ENCODE data around the gene IL9R. TPM values are rescaled to one million over a fixed set of nuclear protein-coding genes. Genes with fewer than 3 reads are reported as not detected.
A peak's percentile ranks its signal among the peaks of the same experiment; 100 is the strongest.
"Not testable (repeated sequence)": the region's sequence is repeated elsewhere in the genome, so short reads cannot be mapped to it uniquely, and the experiment has no call there.

Gene IL9R
- total and polyA plus RNA-seq, 9 of the 15 experiments (the other 6 are each of a cell fraction or from before 2014, with no cell fraction given), result 0.58 to 2.7 (median 1.6) TPM

DNA sequence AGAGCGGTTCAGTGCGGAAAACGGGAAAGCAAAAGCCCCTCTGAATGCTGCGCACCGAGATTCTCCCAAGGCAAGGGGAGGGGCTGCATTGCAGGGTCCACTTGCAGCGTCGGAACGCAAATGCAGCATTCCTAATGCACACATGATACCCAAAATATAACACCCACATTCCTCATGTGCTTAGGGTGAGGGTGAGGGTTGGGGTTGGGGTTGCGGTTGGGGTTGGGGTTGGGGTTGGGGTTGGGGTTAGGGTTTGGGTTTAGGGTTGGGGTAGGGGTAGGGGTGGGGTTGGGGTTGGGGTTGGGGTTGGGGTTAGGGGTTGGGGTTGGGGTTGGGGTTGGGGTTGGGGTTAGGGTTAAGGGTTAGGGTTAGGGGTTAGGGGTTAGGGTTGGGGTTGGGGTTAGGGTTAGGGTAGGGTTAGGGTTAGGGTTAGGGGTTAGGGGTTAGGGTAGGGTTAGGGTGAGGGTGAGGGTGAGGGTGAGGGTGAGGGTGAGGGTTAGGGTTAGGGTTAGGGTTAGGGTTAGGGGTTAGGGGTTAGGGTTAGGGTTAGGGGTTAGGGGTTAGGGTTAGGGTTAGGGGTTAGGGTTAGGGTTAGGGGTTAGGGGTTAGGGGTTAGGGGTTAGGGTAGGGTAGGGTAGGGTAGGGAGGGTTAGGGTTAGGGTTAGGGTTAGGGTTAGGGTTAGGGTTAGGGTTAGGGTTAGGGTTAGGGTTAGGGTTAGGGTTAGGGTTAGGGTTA lies 32.4 kb downstream of the IL9R start:
- H3K27me3 ChIP-seq (ENCODE audit: control insufficient read depth in 2 of 2, insufficient read depth in 2 of 2, low read length in 2 of 2); H3K9me3 ChIP-seq (replicated peaks; ENCODE audit: control insufficient read depth, insufficient read depth, low read depth, low read length); ATAC-seq; H3K4me3 ChIP-seq; H3K79me2 ChIP-seq (ENCODE audit: control insufficient read depth, insufficient read depth, low read length); H2AFZ ChIP-seq (ENCODE audit: low read depth, low read length); in situ Hi-C loops (cut with MboI); H3K9ac ChIP-seq (ENCODE audit: insufficient read depth in 1 of 2, low read depth in 2 of 2, low read length in 2 of 2); CTCF ChIA-PET (ENCODE audit: low intra/inter-chr PET ratio); H3K4me2 ChIP-seq (ENCODE audit: insufficient read depth, low read length); H3K27ac ChIP-seq (ENCODE audit: extremely low read depth, low read depth, low read length); POLR2A ChIA-PET; BruUV-seq (replicated peaks); FAIRE-seq; H3K9me1 ChIP-seq (ENCODE audit: control insufficient read depth, insufficient read depth, low read length); H4K20me1 ChIP-seq (replicated peaks; ENCODE audit: control insufficient read depth, insufficient read depth, low read length); H3K36me3 ChIP-seq (ENCODE audit: control insufficient read depth, insufficient read depth, low read length); H3K4me1 ChIP-seq (replicated peaks in 1 of 2; ENCODE audit: control insufficient read depth in 2 of 2, insufficient read depth in 2 of 2, low read length in 2 of 2); intact Hi-C loops (cut with micrococcal nuclease); TF ChIP-seq NR2C2 (CRISPR knock-in tag; IDR thresholded peaks at IDR 0.05): not testable (repeated sequence)
- DNase-seq (ENCODE audit: extremely low read depth in 1 of 4, low spot score in 3 of 4), result peak in 1 of 4 experiments; percentile 45
- WGBS (ENCODE audit: insufficient coverage, low coverage, missing lambda C conversion rate), result no CpG with 5 or more reads among the region's 9 CpGs
- TF ChIP-seq HMBOX1 (IDR thresholded peaks at IDR 0.05), result peak; percentile 48; the same call in 1 of the 2 replicates
- peak; percentile 6; the same call in 1 of the 2 replicates for TF ChIP-seq NR2C2 (tag; IDR thresholded peaks at IDR 0.05)
- TF ChIP-seq MAFF (IDR thresholded peaks at IDR 0.05; ENCODE audit: low read length), result peak; percentile 49
- TF ChIP-seq CREBBP (IDR thresholded peaks at IDR 0.05; ENCODE audit: low read depth, low read length), result peak; percentile 87
- peak; percentile 10 for TF ChIP-seq HNRNPK (IDR thresholded peaks at IDR 0.05; ENCODE audit: low read depth, low read length, poor library complexity, severe bottlenecking)
- TF ChIP-seq PCBP2 (IDR thresholded peaks at IDR 0.05; ENCODE audit: low read depth, low read length, poor library complexity, severe bottlenecking), result peak; percentile 68
